Lower lobe of right lung (tissue), 2 donors: ENCODE data around the gene ASIC3. TPM values are rescaled to one million over a fixed set of nuclear protein-coding genes. Genes with fewer than 3 reads are reported as not detected.

Source experiments
- ATAC-seq, 2 donors: fragments of 200-7000 bp; cut with Tn5 transposase; one replicate each; pipeline ENCODE4 v1.9.1; 2020 to 2022; ENCODE audit warnings: mild to moderate bottlenecking in 2 of 2, moderate library complexity in 2 of 2
- DNase-seq: peaks from one replicate; pipeline ENCODE4 v3.0.0-alpha.2; 2020
- H3K27ac ChIP-seq: fragments of 200-600 bp; one replicate; pipeline ENCODE4 v1.8.0; 2022
- H3K27me3 ChIP-seq: fragments of 200-600 bp; one replicate; pipeline ENCODE4 v1.8.0; 2022; ENCODE audit warnings: low read depth
- H3K36me3 ChIP-seq: fragments of 200-600 bp; one replicate; pipeline ENCODE4 v1.8.0; 2022; ENCODE audit warnings: mild to moderate bottlenecking
- H3K4me1 ChIP-seq: fragments of 200-600 bp; one replicate; pipeline ENCODE4 v1.8.0; 2022
- H3K4me3 ChIP-seq: fragments of 200-600 bp; one replicate; pipeline ENCODE4 v1.8.0; 2022; ENCODE audit warnings: mild to moderate bottlenecking
- H3K9me3 ChIP-seq: fragments of 200-600 bp; one replicate; pipeline ENCODE4 v1.8.0; 2022
- intact Hi-C: fragments of 100-400 bp; cut with DNase I; formaldehyde crosslinking; loops from one replicate; pipeline ENCODE4 v1.11.0; 2022
- total RNA-seq: library from RNA; stranded (reverse); fragmentation: NEBNext Ultra II Directional; extraction: Animal tissue kit (Norgen Biotek cat#: 25700); gene quantifications from one replicate; pipeline ENCODE4 v1.2.1, GENCODE V29; 2021
- TF ChIP-seq, protein P1 (sequence below): fragments of 200-600 bp; IDR thresholded peaks from one replicate; pipeline ENCODE4 v1.8.0; 2022; ENCODE audit warnings: antibody characterized with exemption, mild to moderate bottlenecking
- donor health status: DM: no; HTN: yes; CAD: no; lungs with severe emphysema.

Gene ASIC3
- total RNA-seq, 1 donor from 2014 or later: 3.7 TPM

DNA sequence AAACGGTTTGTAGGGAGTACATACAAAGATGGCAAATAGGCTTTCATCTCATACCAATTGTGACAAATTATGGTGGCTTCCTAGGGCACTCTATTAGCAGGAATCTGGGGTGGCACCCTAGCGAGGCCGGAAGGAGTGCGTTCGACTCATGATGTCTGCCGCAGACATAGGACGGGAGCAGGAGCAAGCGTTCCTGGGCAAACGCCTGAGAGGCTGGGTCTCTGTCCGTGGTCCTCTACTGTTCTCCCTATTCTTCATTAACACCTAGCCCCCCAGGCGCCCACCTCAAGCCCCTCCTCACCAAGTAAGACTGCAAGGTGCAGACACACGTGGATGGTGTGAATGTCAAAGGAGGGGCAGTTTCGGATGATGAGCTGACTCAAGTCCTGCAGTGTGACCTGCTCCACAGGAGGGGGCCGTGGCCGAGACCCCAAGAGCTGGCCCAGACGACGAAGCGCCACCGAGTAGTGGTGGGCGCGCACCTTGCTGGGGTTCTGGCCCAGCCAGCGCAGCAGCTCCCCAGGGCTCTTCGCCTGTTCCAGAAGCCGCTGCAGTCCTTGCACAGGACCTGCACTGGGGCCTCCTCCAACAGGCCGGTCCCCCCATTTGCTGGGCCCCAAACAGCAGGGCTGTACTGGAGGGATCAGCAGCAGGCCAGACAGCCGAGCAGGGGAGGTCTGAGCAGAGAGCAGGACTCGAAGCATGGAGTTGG is 31.0 kb downstream of the ASIC3 start:
- Histone ChIP-seq H3K36me3 (peaks cover 35% of the 10 kb centered on the region), H3K4me3 (peak overlapping the region; percentile 96), H3K27ac (peak overlapping the region; percentile 93), H3K27me3 (no peaks in the 10 kb centered on the region), H3K4me1 (peaks cover 44% of the 10 kb centered on the region), H3K9me3 (no peaks in the 10 kb centered on the region)
- no peak for ATAC-seq
- DNase-seq: no peak
- intact Hi-C loops: no loop called here
- TF ChIP-seq, protein P1, sequence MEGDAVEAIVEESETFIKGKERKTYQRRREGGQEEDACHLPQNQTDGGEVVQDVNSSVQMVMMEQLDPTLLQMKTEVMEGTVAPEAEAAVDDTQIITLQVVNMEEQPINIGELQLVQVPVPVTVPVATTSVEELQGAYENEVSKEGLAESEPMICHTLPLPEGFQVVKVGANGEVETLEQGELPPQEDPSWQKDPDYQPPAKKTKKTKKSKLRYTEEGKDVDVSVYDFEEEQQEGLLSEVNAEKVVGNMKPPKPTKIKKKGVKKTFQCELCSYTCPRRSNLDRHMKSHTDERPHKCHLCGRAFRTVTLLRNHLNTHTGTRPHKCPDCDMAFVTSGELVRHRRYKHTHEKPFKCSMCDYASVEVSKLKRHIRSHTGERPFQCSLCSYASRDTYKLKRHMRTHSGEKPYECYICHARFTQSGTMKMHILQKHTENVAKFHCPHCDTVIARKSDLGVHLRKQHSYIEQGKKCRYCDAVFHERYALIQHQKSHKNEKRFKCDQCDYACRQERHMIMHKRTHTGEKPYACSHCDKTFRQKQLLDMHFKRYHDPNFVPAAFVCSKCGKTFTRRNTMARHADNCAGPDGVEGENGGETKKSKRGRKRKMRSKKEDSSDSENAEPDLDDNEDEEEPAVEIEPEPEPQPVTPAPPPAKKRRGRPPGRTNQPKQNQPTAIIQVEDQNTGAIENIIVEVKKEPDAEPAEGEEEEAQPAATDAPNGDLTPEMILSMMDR: no peak

DNA sequence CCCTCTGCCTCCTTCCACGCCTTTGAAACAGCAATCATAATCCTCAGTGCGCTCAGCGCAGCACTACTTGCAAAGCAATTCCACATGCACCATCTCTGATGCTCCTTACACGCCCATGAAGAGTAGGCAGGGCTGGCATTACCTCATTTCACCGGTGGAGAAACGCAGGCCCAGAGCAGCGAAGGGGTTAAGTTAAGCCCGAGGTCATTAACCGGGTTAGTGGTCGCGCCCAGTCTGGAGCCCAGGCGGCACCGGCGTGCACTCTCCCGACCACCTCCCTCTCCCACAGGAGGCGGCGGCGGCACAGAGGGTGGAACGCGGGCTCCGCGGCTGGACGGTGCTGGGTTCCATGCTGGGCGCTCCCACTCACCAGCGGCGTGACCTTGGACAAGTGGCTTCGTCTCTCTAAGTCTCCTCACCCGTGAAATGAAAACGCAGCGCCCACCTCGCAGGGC is 31.8 kb downstream of the ASIC3 start:
- H3K4me3 ChIP-seq: peak overlapping the region; percentile 96
- intact Hi-C loops: no loop called here
- H3K27ac ChIP-seq: peak overlapping the region; percentile 93
- peaks cover 46% of the 10 kb centered on the region for H3K4me1 ChIP-seq
- DNase-seq (no peak), ATAC-seq (peak; percentile 28 to 33)
- H3K27me3 ChIP-seq: no peaks in the 10 kb centered on the region
- H3K9me3 ChIP-seq: no peaks in the 10 kb centered on the region
- TF ChIP-seq, protein P1: no peak
- peaks cover 28% of the 10 kb centered on the region for H3K36me3 ChIP-seq

DNA sequence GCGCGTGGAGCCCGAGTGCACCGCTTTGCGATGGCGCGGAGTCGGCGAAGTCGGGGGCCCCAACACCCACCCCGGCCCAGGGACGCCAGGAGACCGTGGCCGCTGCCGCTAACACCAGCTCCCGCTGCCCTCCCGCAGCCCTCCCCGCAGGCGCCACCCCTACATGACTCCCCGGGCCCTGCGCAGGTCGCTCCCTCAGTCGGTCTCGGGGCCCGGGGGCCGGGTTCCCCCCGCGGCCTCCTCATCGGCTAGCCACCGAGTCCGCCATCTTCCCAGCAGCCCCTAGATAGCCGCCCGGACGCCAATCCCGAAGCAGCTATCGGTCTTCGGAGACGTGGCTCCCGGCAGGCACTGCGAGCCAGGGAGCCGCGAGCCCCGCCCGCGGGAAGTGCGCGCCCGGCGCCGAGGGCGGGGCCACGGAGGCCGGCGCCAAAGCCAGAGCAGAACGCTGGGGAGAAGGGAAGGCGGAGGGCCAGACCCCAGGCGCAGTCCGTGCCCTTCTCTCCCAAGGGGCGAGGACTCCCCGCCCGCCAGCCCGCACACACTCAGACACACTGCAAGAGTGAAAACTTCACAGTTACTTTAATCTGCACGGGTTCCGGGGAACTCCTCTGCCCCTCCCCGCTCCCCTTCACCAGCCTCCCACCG is 32.3 kb downstream of the ASIC3 start, which contains the start of gene FASTK:
TSS of gene FASTK (minus strand) at position 288 of the 648 bp plus-strand sequence. CDS start at position 245, 43 bp downstream.
- intact Hi-C loops: no loop called here
- TF ChIP-seq, protein P1: no peak
- peak; percentile 94 for DNase-seq
- H3K27me3 ChIP-seq: no peaks in the 10 kb centered on the region
- peak; percentile 93 to 94 for ATAC-seq
- H3K27ac ChIP-seq: peak within 1 kb of the TSS; percentile 93
- no peaks in the 10 kb centered on the region for H3K9me3 ChIP-seq
- H3K4me1 ChIP-seq: peaks cover 51% of the 10 kb centered on the region
- peak within 1 kb of the TSS; percentile 96 for H3K4me3 ChIP-seq
- H3K36me3 ChIP-seq: peaks cover 22% of the 10 kb centered on the region

DNA sequence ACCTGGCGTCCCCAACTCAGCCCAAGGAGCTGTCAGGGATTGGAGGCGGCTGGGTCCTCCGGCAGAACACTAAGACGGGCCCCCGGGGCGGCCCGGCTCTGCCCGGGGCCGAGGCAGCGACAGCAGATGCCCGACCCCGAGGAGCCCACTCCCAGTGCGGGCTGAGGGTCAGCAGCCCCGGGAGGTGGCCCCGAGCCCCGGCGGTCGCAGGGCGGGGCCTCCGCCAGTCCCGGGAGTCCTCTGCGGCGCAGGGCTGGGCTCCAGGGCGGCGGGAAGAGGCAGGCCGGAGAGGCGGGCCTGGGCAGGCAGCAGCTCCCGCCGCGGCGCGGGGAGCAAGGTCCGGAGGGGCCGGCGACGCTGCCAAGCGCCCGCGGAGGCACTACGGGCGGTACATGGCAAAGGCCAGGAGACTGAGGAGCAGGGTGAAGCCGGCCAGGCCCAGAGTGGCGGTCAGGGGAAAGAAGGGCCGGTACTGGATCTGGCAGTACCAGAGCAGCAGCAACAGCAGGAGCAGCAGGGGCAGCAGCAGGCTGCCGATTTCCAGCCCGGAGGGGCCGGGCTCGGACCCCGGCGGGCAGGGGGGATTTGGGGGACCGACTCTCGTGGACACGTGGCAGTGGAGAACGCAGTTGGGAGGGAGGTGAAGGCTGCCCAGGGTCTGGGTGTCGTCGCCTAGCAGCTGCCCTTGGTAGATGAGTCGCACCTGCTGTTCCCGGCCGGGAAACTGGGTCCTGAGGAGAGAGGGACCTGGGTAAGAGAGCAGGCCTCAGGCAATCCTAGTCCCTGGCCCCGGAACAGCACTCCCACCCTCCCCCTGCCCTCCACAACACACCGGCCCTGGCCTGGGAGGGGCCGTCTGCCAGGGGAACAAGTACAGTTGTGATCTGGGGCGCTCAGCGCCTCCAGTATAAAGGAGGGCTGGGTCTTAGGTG is 33.1 kb downstream of the ASIC3 start:
- peak overlapping the region; percentile 93 for H3K27ac ChIP-seq
- peaks cover 14% of the 10 kb centered on the region for H3K36me3 ChIP-seq
- ATAC-seq: no peak
- H3K4me1 ChIP-seq: peaks cover 54% of the 10 kb centered on the region
- intact Hi-C loops: no loop called here
- H3K27me3 ChIP-seq: no peaks in the 10 kb centered on the region
- H3K4me3 ChIP-seq: peak overlapping the region; percentile 96
- TF ChIP-seq, protein P1: no peak
- DNase-seq: no peak
- no peaks in the 10 kb centered on the region for H3K9me3 ChIP-seq
